Heart left ventricle (tissue), 16 donors: ENCODE data around the gene KRT80. TPM values are rescaled to one million over a fixed set of nuclear protein-coding genes. Genes with fewer than 3 reads are reported as not detected.

Source experiments
- ATAC-seq, 4 donors: fragments of 200-7000 bp; cut with Tn5 transposase; one replicate each; pipeline ENCODE4 v1.9.1; 2020 to 2022; ENCODE audit warnings: moderate library complexity in 4 of 4, mild to moderate bottlenecking in 3 of 4, moderate number of reproducible peaks in 1 of 4
- DNase-seq, 5 donors: peaks; one replicate each; pipeline ENCODE4 v3.0.0-alpha.2; 2020
- H3K27ac ChIP-seq, 12 donors: fragments of 200-600 bp; sonication (generic) in 4 of 12; one replicate each; pipeline versions ENCODE4 v1.5.0 to v1.8.0; 2016 to 2022; ENCODE audit warnings: mild to moderate bottlenecking in 2 of 12
- H3K27me3 ChIP-seq, 9 donors: fragments of 200-600 bp; sonication (generic) in 2 of 9; one replicate each; pipeline versions ENCODE4 v1.5.1 to v1.8.0; 2016 to 2022; ENCODE audit warnings: mild to moderate bottlenecking in 3 of 9
- H3K36me3 ChIP-seq, 9 donors: fragments of 200-600 bp; sonication (generic) in 2 of 9; one replicate each; pipeline versions ENCODE4 v1.5.0 to v1.8.0; 2018 to 2022; ENCODE audit warnings: mild to moderate bottlenecking in 2 of 9
- H3K4me1 ChIP-seq, 12 donors: fragments of 200-600 bp; sonication (generic) in 4 of 12; one replicate each; pipeline versions ENCODE4 v1.5.0 to v1.8.0; 2016 to 2022; ENCODE audit warnings: mild to moderate bottlenecking in 3 of 12
- H3K4me3 ChIP-seq, 12 donors: fragments of 200-600 bp; sonication (generic) in 4 of 12; one replicate each; pipeline versions ENCODE4 v1.5.0 to v1.8.0; 2017 to 2022; ENCODE audit warnings: mild to moderate bottlenecking in 9 of 12, moderate library complexity in 4 of 12
- H3K9me3 ChIP-seq, 12 donors: fragments of 200-600 bp; sonication (generic) in 4 of 12; one replicate each; pipeline versions ENCODE4 v1.5.0 to v1.8.0; 2016 to 2022; ENCODE audit warnings: mild to moderate bottlenecking in 1 of 12
- CTCF ChIP-seq, 12 donors: fragments of 200-600 bp; sonication (generic) in 4 of 12; IDR thresholded peaks; one replicate each; pipeline versions ENCODE4 v1.5.0 to v1.8.0; 2018 to 2022; ENCODE audit warnings: antibody characterized with exemption in 12 of 12, mild to moderate bottlenecking in 5 of 12
- POLR2A ChIP-seq, 2 donors: fragments of 450-650 bp; IDR thresholded peaks; one replicate each; pipeline ENCODE4 v1.6.1; 2017; ENCODE audit warnings: antibody characterized with exemption in 2 of 2, mild to moderate bottlenecking in 2 of 2, moderate library complexity in 2 of 2
- WGBS, 4 donors: extraction: QIAGEN DNeasy Blood & Tissue Kit in 2 of 4; methylation state at CpG; one replicate each; pipeline versions ENCODE4 v1.1.5 to v1.1.7; 2013 to 2018; 5-methylcytosine and 5-hydroxymethylcytosine counted together
- intact Hi-C, 10 donors: fragments of 100-400 bp; cut with DNase I; formaldehyde crosslinking; loops; one replicate each; pipeline versions ENCODE4 v1.11.1 to v1.14.2; 2022
- polyA plus RNA-seq, 2 donors: library from polyadenylated mRNA; stranded (reverse); fragments of 200-250 nt; gene quantifications; one replicate each; pipeline ENCODE4 v1.2.3, GENCODE V29; 2013
- total RNA-seq, 9 donors: library from RNA; depleted of rRNA in 2 of 9; stranded (reverse); fragments of >200 nt in 2 of 9; fragmentation: NEBNext Ultra II Directional in 3 of 9; extraction: Animal tissue kit (Norgen Biotek cat#: 25700) in 3 of 9; gene quantifications; one replicate each; pipeline versions ENCODE4 v1.1.0 to v1.2.4, GENCODE V29; 2016 to 2023
- donor health status: ischemic (EF 13 %, LVEDD 7.1; RV severe dilation, severe dysfunction).
- donor health status: healthy with polysubstance abuse.
- donor health status: DM: no; HTN: yes; CAD: no.
- donor health status: DM: no; HTN: no; CAD: no.
- donor health status: ischemic (EF 25% LVEDD 6.9; RV normal size, moderate dysfunction).
- donor health status: ischemic (EF 25% LVEDD 5.7; RV mildly dilated, moderate dysfunction).
- donor health status: healthy.
- donor health status: DM: yes; HTN: yes; CAD: no.
- donor health status: ischemic (EF 35%, LVEDD 5.7; RV mildly dilated, moderate dysfunction).
- donor health status: nonischemic (EF 11% LVEDD 7.7; RV severe dilation, severe dysfunction).
- donor health status: DM: yes; HTN: yes; CAD: no.
- donor health status: PGD.
- donor health status: ischemic (EF 29% LVEDD 5.4; RV normal size, mild dysfunction).
- donor health status: nonischemic (EF 23%, LVEDD 6.1; RV moderate dilation, normal function).

Gene KRT80
- total and polyA plus RNA-seq, 11 donors = 0.08 to 1.2 (median 0.24) TPM; not detected in 2

- ATAC-seq = no peak
- Histone ChIP-seq H3K9me3 (no peaks in the 10 kb centered on the region), H3K4me1 (peaks cover 0 to 23% (median 5%) of the 10 kb centered on the region in 12 donors), H3K36me3 (no peaks in the 10 kb centered on the region), H3K4me3 (no peak overlapping the region), H3K27me3 (peaks cover 0 to 18% (median 2%) of the 10 kb centered on the region in 9 donors), H3K27ac (no peak overlapping the region)
- DNase-seq = no peak
- 83 to 89% (median 86%) methylated on average over 7 of the region's 7 CpGs for WGBS, 4 donors
- intact Hi-C loops = no loop called here
- TF ChIP-seq POLR2A (IDR thresholded peaks at IDR 0.05) (no peak), CTCF (IDR thresholded peaks at IDR 0.05) (no peak)
Observed at GRCh38 chr12:52238916-52239646, 47.3 kb upstream of the KRT80 start.

GRCh38 chr12:52238207-52238840 is 46.5 kb upstream of the KRT80 start:
- Histone ChIP-seq H3K27me3 (peaks cover 7 to 26% (median 8%) of the 10 kb centered on the region in 9 donors), H3K4me1 (peaks cover 0 to 20% (median 4%) of the 10 kb centered on the region in 12 donors), H3K9me3 (no peaks in the 10 kb centered on the region), H3K36me3 (no peaks in the 10 kb centered on the region), H3K4me3 (no peak overlapping the region), H3K27ac (no peak overlapping the region)
- intact Hi-C loops = no loop called here
- TF ChIP-seq POLR2A (IDR thresholded peaks at IDR 0.05) (no peak), CTCF (IDR thresholded peaks at IDR 0.05) (no peak)
- DNase-seq = peak in 1 of 5 donors; percentile 4
- 84 to 89% (median 87%) methylated on average over 4 of the region's 4 CpGs for WGBS, 4 donors
- no peak for ATAC-seq

GRCh38 chr12:52236386-52237050 is 44.7 kb upstream of the KRT80 start:
- intact Hi-C loops = no loop called here
- no peak overlapping the region for H3K4me3 ChIP-seq
- no peak for TF ChIP-seq POLR2A (IDR thresholded peaks at IDR 0.05)
- no peak for TF ChIP-seq CTCF (IDR thresholded peaks at IDR 0.05)
- H3K27ac ChIP-seq = no peak overlapping the region
- peaks cover 10 to 39% (median 22%) of the 10 kb centered on the region in 9 donors for H3K27me3 ChIP-seq
- H3K4me1 ChIP-seq = peaks cover 0 to 33% (median 12%) of the 10 kb centered on the region in 12 donors
- no peaks in the 10 kb centered on the region for H3K36me3 ChIP-seq
- H3K9me3 ChIP-seq = no peaks in the 10 kb centered on the region
- ATAC-seq (no peak), DNase-seq (peak in 1 of 5 donors; percentile 21)
- 86 to 94% (median 90%) methylated on average over 3 of the region's 3 CpGs for WGBS, 4 donors

- DNase-seq = peak in 1 of 5 donors; percentile 26
- no peak for TF ChIP-seq POLR2A (IDR thresholded peaks at IDR 0.05)
- no peak for TF ChIP-seq CTCF (IDR thresholded peaks at IDR 0.05)
- no peaks in the 10 kb centered on the region for H3K36me3 ChIP-seq
- intact Hi-C loops = no loop called here
- no peak overlapping the region for H3K4me3 ChIP-seq
- H3K27ac ChIP-seq = no peak overlapping the region
- ATAC-seq = no peak
- 85 to 97% (median 93%) methylated on average over 4 of the region's 4 CpGs for WGBS, 4 donors
- peaks cover 0 to 33% (median 13%) of the 10 kb centered on the region in 12 donors for H3K4me1 ChIP-seq
- peaks cover 10 to 39% (median 22%) of the 10 kb centered on the region in 9 donors for H3K27me3 ChIP-seq
- no peaks in the 10 kb centered on the region for H3K9me3 ChIP-seq
Observed at GRCh38 chr12:52235822-52236361, 44.1 kb upstream of the KRT80 start.
